Lower leg skin (tissue), 3 donors: ENCODE measurements around the gene POLA2.

ENCODE experiments used
- CTCF ChIP-seq, 3 donors: fragments of 450-650 bp; IDR thresholded peaks; one replicate each; pipeline ENCODE4 v1.5.1; 2016; ENCODE audit warnings: antibody characterized with exemption in 3 of 3, mild to moderate bottlenecking in 3 of 3, moderate library complexity in 2 of 3
- POLR2A ChIP-seq, 2 donors: fragments of 450-650 bp; IDR thresholded peaks; one replicate each; pipeline ENCODE4 v1.6.1; 2016 to 2017; ENCODE audit warnings: antibody characterized with exemption in 2 of 2, mild to moderate bottlenecking in 1 of 2, moderate library complexity in 1 of 2

GRCh38 chr11:65261591-65262380 is at the start of gene POLA2:
- TF ChIP-seq CTCF (IDR thresholded peaks at IDR 0.05) = no peak
- peak in 1 of 2 donors; percentile 76 for TF ChIP-seq POLR2A (IDR thresholded peaks at IDR 0.05)
